HG03439 (cell line): Measurements from ENCODE around the gene METAP1D.

Experiments
- ATAC-seq: cut with Tn5 transposase; IDR thresholded peaks from one replicate; pipeline ENCODE4 v1.9.1; 2021; ENCODE audit warnings: mild to moderate bottlenecking, moderate library complexity; ENCODE audit not compliant: unreplicated experiment

Gene METAP1D

DNA sequence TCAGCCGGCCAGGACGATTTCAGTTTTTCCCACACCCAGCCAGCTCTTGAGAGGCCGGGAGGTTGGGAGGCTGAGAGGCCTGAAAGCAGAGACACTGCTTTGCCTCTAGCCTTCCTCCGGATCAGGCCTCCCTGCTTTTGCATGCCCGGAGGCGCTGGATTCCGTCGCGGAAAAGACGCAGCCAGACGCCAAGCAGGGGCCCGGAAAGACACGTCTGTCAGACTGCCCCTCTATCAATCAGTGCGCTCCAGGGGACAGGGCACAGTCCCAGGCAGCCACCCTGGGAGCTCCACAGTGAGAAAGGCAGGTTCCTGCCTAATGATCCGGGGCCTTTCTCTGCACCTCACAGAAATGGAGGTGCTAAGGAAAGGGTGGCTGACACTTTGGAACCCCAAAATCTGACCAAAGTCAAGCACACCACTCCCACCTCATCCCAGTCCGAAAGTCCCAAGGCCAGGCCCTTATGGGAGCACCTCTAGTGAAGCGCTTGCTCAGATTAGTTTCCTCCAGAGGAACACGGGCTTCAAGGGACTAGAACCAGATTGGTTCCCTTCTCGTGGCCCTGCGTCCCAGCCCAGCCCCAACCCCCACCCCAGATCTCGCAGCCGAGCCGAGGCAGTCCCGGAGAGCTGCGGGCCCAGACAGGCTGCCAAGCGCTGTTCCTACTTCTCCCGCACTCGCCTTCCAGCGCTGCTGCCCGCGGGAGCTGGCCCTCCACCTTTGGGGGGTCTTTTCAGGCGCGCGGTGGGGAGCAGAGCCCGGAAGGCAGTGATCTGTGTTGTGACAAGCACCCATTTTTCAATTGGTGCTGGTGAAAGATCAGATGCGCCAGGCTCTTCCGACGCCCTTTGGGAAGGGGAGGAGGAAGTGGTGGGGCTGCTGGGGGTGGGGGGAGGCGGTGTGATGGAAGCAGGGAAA is 90.5 kb downstream of the METAP1D start:
- no peak for ATAC-seq

DNA sequence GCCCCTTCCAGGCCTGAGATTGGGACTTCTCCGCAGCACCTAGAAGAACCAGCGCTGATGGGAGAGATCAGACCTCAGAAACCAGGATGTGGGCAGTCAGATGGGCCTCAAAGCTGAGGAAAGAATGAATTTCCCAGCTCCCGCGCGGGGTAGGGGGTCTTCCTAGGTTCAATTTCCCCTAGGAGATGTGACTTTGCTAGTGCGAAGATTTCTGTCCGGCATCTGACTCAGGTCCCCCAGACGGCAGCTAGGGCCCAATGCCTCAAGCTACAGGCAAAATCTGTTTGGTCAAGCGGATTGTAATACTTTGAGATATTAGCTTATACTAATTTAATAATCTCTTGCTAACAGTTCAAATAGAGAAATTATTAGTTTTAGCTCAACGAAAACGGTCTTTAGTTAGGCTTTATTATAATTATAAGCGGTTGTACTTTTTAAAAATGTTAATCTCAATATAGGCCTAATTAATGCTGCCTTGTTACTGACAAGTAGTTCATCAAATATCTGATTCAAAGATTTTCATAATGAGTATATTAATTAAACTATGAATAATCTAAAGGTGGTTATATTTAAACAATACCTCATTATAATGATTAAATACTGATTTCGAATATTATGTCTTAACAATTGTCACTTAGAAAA is 91.4 kb downstream of the METAP1D start:
- ATAC-seq: no peak

DNA sequence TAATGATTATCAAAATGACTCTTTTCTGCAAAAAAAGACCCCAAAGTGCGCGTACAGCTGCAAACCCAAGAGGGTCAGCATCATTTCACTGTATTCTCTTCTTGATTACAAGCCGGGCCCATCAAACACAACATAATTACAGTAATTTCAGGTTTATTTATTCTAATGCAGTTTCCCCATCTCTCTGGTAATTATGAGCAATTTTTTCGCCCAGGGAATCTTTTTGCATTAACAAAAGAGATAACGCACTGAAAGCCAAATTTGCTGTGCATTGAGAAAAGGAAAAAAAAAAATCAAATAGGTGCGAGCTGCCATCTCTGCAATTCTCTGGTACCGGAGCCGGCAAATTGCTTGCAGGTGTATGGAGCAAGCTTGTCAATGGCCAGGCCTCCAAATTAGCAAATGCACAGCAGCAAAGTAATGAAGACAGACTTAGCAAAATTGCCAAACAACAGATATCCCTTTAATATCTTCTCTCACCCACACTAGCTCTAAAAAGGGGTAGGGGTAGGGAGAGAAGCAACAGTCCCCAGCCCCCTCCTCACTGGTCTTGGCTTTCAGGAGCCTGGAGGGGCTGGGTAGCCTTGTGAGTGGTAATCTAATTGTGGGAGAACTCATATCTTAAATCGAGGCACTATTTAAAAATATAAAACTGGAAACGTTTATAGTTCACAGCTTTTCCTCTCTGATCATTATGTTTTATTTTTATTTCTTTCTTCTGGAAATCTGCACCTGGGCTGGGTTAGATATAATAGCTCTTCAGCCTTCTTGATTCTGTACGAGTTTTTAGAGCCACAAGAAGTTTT is 92.2 kb downstream of the METAP1D start:
- no peak for ATAC-seq

DNA sequence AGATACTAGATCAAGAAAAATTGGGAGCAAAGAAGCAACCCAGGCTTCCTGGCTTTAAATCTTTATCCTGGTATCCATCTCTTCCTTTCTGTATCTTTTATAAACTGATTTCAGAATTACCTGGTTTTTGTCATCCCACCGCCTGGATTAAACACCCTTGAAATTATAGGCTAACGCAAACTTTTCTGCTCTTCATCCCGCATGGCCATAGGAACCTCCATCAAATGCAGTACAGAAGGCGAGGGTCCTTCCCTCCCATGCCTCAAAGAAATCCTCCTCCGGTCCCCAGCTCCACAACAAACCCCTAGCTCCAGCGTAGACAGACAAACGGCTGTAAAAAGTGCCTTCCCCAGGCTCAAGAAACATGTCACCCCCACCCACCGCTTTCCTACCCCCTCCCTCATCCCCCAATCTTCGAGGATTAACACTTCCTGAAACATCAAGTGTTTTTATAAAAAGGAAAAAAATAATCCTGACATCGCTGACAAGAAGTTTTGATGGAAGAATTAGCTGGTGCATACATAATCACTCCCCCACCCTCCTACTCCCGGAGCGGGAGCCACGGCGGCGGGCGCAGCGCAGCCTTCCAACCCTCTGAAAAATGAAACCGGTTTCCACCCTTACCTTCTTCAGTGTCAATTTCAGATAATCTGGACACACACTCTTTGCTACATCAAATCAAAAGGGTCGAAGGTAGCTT is 93.1 kb downstream of the METAP1D start:
- no peak for ATAC-seq

DNA sequence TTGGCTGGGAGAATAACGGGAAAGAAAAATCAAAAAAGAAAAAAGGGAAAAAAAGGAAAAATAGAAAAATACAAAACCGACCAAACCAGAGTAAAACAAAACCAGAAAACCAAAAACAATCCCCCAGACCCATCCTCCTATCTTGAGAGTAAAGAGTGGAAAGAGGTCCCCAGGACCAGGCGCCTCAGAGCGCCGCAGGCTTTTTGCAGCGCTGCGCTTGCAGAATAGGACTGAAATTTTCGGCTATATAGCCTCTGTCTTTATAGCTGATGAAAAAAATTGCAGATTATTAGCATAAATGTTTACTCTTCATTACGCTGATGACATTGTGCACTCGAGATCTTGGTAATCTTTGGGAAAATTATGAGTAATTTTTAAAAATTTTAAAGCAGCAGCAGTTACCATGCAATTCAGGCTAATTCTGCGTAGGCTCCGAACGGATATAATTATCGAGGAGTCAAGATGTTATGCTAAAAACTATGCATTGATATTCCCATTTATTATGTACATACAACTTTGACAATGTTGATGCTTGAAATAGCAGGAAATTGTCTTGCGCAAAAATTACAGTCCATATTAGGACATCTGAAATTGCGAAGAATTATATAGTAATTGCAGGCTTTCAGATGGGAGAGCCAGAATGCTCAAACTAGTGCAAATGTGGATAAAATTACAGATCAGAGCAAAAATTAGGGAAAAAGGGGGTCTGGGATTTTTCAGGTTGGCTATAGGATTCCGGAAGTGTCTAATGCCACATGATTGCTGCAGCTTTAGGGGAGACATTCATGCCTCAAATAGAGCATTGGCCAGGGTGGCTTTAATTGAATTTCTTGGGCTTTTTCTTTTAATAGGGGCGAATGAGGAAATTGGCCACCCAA is 93.9 kb downstream of the METAP1D start:
- ATAC-seq: no peak

DNA sequence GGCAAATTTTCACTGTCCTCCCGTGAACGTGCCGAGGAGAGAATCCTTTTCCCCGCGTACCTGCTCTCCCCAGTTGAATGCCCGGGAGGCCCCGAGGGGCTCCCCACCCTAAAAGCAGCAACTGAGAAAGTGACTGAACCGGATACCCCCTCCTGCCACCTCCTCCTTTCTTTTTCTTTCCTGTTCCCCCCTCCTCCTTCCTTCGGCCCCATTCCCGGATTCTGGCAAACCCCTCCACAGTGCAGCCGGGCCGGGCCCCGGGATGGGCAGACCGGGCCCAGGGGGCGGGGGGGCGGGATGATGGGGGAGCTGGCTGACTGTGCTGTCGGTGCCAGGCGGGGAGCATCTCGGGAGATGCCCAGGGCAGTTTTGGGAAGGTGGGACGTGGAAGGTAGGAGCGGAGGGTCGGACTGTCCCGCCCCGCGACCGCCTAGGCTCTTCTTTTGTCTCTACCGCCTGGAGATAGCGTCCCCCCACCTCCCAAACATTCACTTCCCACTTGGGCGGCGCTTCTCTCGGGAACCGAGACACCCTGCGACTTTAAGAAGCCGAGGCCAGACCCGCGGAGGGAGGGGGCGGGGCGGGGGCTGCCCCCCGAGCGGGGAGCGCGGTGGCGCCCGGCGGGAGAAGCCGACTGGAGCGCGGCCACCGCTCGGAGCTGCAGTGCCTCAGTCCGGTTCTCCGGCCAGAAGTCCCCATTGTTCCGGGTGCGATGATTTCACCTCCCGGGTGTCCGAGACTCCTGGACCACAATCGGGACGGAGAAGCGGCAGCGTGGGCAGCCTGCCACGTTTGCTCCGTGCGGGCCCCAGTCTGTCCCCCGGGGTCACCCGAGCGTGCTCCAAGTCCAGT is 94.8 kb downstream of the METAP1D start:
- no peak for ATAC-seq

DNA sequence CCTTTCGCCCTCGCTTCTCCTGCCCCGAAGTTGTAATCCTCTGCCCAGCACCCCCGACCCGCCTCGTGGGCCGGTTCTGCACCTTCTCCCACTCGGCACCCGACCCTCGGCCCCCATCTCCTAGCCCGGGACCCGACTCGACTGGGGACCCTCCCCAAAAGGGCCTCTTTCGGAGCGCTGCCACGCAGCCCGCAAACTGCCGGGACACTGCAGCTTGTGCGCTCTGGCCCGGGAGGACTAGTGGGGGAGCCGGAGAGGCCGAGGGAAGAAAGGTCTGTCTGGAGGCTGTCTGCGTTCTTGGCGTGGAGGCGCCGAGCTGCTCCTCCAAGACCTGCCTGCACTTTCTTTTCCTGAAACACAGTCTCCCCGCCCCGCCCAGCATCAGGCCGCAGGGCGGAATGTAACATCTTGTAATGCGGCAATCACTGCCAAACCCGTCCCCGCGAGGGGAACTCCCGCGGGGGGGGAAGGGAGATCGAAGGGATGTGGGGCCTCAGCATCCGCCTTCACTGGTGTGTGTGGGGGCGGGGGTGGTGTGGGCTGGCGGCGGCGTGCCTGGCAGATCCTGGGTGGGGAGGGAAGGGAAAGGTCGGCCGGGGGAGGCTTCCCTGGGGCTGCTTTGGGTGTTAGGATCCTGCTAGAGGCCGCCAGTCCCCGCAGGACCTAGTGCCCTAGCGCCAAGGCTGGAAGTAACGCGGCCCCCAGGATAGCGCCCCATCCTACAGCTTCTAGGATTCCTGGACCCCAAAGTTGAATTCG is 95.6 kb downstream of the METAP1D start:
- ATAC-seq: no peak

DNA sequence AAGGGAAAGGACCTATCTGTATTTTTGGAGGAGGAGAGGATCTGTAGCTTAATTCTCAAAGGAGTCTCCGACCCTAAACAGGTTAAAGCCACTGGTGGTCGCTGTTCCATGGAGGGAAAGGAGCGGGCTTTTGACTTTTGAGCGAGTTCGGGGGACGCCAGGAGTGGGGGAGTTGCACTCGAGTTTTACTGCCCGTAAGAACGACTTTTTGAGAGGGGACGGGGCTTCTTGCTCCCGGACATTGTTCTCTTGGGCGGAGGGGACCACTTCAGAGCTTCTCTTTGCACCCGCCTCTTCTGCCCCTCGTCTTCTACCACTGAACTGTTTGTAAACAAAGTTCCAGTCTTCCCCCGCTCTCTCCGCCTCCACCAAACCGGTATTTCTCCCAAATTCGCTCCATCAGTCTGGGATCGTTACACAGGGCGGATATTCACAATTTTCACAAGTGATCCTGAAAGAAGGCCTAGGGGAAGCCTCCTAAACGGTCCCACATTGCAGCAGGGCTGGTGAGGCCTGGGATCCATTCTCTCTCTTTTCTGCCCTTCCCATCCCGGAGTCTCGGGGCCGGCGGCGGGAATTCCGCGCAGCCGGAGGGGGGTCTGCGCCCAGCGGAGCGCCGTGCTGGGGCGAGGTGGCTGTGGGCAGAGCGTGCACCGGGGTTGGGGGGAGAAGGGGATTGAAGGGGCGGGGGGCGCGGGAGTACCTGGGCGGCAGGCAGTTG is 96.3 kb downstream of the METAP1D start:
- no peak for ATAC-seq

DNA sequence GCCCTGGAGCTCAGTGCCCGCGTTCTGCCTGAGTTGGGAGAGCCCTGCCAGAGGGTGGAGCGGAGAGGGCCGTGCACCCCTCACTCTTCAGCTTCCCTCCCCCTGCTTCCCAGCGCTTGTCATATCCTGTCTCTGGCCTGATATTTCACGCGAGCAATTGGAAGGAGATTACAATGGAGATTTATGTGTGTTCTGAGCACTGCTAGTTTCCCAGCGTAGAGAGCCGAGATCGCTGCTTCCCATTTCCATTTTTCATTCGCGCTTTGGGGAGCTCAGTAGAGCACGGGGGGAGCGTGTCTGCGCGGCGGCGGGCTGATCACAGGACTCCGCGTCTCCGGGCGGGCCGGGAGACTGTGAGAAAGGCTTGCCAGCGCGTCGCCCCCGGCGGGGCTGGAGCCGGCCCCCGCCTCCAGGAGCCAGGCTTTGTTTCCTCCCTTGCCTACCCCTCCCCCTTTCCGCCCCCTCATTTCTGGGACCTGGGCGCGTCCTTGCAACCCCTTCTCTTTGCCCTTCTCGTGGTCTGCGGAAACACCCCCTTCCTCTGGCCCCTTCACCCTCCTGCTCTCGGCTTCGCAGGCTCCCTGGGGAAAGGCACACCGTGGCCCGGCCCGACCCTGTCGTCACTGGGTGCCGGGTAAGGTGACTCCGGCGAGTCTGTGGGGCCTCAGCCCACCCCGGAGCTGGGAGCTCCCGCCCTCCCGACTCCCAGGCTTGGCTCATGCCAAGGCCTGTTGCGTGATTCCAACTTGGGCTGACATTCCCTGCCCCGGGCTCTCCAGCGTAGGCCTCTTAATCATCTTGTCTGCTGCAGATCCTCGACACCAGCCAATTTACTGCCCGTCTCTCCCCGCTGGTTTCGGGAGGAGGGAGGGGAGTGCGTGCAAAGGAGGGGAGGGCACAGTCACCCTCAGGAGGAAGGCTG is 97.1 kb downstream of the METAP1D start:
- ATAC-seq: no peak

DNA sequence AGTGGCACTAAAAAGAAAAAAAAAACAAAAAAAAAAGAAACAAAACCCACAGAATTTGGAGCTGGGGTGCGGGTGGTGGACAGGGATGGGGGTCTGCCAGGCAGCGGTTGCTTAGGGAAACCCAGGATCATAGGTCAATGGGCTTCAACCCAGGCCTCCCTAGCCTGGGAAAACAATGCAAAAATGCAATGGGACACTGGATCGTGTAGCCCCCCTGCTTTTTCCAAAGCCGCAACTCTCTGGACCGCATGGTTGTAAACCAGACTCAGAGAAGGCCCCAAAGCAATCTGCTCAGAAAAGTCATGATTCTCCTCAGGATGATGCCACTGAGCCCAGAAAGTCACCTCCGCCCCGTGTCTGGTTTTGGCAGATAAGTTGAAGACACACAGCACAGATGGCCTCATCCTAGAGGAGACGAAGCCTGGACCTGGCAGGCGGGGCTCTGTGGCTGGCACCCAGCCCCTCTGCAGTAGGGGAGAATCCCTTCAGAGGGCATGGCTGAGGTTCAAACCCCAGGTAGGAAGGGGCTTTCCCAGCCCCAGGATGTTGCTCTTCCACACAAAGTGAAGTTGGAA is 97.9 kb downstream of the METAP1D start:
- no peak for ATAC-seq

DNA sequence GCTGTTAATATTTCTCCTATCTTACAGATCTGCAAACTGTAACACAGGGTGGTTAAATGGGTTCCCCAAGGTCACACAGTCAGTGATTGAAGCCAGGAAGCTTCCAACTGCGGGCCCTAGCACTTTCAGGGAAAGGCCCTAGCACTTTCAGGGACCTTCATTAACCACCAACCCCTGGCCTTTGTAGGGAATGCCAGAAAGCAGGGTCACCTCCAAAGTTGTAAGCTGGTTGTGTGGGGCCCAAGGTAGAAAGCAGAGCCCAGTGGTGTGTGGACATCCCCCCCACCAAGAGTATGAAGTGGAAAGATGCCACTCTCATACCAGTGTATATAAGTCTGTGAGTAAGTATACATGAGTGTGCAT is 98.5 kb downstream of the METAP1D start:
- ATAC-seq: no peak

DNA sequence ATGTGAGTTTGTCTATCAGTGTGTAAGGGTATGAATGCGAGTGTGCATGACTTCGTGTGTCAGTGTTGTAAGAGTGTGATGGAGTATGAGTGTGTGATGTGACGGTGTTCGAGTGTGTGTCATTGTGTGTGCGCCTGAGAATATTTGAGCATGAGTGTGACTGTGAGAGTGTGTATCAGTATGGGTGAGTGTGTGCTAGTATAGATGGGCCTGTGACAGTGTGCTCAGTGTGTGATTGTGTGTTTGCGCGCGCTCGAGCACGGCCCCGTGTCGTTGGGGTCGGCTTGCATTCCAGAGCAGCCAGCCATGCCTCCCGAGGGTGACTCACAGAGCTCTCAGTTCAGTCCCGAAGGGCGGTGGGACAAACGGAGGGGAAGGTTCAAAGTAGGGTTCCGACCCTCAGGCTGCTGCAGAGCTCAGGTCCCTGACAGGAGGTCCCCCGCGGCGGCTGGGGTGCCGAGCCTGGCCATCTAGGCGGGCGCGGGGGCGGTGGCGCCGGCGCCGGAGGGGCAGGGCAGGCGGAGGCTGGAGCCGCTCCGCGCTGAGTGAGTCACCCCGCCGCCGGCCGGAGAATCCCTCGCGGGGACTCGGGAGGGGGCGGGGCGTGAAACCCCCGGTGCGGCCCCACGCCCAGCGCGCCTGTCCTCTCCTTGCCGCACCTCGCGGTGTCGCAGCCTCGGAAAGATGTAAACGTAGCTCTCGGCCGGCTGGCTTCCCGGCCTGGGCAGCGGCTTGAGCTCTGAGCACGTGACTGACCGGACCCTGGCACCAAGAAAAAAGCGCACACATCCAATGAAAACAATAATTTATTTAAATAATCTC is 99.1 kb downstream of the METAP1D start:
- ATAC-seq: no peak

DNA sequence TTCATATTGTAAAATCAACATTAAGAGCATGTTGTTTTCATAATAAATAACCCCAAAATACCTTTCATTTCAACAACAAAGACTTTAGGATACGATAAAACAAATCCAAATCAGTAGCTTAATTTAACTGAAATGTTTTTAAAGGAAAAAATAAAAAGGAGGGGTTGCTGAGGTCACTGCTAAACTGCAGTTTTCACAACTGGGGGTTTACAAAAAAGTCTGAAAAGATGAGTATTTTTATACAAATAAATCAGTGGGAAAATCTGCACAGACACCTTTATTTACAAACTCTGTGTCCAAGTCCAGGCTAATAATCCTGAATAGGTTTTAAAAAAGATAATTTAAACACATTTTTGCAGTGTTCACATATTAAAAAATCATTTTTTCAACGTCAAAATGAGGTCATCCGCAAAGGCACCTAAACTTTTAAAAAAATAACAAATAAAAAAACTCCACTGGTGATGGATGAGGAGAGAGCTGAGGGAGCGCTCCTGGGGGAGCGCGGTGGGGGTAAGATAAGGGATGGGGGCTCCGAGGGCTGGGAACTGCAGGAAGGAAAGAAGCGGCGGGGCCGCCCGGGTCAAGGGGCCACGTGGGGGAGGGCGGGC is 99.8 kb downstream of the METAP1D start:
- no peak for ATAC-seq

DNA sequence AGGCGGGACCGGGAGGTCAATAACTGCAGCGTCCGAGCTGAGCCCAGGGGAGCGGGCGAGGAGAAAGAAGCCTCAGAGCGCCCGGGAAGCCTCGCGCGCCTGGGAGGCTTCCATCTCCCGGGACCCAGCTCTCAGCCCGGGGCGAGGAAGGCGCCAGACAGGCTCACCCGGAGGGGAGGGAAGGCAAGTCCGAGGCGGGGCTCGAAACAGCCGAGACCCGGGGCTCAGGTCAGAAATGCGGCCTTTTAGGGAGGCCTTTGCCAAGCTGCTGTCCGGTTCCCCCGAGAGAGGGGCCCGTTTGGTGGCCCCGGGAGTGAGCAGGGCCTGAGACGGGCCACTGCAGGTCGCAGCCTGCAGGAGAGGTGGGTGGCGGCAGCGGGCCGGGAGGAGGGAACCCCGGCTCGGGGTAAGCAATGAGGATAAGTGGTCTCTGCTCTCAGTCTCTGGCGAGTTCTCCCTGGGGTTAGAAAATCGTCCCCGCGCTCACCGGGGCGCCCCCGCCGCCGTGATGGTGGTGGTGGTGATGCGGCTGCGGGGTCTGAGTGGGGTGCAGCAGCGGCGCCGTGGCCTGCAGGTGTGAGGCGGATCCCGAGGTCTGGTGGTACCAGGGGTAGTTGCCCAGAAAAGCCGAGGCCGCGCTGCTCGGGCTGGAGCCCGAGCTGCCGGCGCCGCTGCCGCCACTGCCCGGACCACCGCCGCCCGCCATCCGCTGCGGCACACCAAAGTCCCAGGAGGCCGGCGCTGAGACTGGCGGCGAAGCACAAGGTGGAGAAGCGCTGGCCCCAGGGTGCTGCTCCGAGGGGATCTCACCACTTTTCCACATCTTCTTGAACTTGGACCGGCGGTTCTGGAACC is 100.6 kb downstream of the METAP1D start:
- no peak for ATAC-seq
